Epithelial cell of proximal tubule (primary cell): ENCODE measurements around the gene TMEM165. TPM values are rescaled to one million over a fixed set of nuclear protein-coding genes. Genes with fewer than 3 reads are reported as not detected.
"Not testable (repeated sequence)": the region's sequence is repeated elsewhere in the genome, so short reads cannot be mapped to it uniquely, and the experiment has no call there.

Experiments
- DNase-seq: peaks from one replicate; pipeline ENCODE4 v3.0.0-alpha.2; 2011; ENCODE audit warnings: low read depth
- H3K4me3 ChIP-seq: 2 replicates; pipeline ENCODE4 v1.5.1; 2011; ENCODE audit warnings: low read depth, mild to moderate bottlenecking, low read length
- total RNA-seq: library from RNA; depleted of rRNA; stranded (reverse); fragments of >200 nt; gene quantifications from 2 replicates; pipeline ENCODE4 v1.2.3, GENCODE V29; 2015
- TF ChIP-seq, protein P1 (sequence below): conservative IDR thresholded peaks from 2 replicates; pipeline ENCODE4 v1.5.1; 2012; ENCODE audit warnings: low read depth, mild to moderate bottlenecking, low read length

TMEM165 gene, protein sequence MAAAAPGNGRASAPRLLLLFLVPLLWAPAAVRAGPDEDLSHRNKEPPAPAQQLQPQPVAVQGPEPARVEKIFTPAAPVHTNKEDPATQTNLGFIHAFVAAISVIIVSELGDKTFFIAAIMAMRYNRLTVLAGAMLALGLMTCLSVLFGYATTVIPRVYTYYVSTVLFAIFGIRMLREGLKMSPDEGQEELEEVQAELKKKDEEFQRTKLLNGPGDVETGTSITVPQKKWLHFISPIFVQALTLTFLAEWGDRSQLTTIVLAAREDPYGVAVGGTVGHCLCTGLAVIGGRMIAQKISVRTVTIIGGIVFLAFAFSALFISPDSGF
- total RNA-seq = 122 and 151 TPM in 2 replicates

DNA sequence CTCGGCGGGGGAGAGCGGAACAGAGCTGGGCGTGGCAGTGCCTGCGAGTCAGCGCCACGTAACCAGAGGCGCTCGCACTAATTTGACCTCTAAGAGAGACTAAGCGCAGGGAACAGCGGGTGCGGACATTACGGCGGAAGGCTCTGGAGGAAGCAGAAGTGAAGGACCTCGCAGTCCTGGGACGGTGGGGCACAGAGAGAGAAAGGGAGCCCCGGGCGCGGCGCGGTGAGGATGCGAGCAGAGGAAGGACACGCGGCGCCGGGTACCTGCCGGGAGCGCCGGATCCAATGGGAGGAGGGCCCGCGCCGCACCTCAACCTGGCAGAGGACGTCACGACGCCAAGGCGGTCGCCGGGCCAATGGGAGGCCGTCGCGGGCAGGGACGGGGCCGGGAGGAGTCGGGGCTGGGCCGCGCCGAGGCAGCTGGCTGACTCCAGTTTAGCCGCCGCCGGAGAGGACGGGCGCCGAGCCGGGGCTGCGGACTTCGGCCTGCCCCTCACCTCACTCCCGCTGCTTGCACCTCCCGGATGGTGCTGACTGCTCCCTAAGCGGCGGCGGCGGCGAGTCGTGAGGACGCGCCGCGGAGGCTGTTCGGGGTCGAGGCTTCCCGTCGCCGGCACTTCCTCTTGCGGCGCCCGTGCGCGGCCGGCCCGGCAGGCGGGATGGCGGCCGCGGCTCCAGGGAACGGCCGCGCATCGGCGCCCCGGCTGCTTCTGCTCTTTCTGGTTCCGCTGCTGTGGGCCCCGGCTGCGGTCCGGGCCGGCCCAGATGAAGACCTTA lies at the start of gene TMEM165:
Gene TMEM165 (plus strand): TSS at position 429 of the 779 bp plus-strand sequence. CDS start 233 bp downstream, at position 662.
- TF ChIP-seq, protein P1, sequence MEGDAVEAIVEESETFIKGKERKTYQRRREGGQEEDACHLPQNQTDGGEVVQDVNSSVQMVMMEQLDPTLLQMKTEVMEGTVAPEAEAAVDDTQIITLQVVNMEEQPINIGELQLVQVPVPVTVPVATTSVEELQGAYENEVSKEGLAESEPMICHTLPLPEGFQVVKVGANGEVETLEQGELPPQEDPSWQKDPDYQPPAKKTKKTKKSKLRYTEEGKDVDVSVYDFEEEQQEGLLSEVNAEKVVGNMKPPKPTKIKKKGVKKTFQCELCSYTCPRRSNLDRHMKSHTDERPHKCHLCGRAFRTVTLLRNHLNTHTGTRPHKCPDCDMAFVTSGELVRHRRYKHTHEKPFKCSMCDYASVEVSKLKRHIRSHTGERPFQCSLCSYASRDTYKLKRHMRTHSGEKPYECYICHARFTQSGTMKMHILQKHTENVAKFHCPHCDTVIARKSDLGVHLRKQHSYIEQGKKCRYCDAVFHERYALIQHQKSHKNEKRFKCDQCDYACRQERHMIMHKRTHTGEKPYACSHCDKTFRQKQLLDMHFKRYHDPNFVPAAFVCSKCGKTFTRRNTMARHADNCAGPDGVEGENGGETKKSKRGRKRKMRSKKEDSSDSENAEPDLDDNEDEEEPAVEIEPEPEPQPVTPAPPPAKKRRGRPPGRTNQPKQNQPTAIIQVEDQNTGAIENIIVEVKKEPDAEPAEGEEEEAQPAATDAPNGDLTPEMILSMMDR = no peak
- peak within 1 kb of the TSS; percentile 62 for H3K4me3 ChIP-seq
- no peak for DNase-seq

DNA sequence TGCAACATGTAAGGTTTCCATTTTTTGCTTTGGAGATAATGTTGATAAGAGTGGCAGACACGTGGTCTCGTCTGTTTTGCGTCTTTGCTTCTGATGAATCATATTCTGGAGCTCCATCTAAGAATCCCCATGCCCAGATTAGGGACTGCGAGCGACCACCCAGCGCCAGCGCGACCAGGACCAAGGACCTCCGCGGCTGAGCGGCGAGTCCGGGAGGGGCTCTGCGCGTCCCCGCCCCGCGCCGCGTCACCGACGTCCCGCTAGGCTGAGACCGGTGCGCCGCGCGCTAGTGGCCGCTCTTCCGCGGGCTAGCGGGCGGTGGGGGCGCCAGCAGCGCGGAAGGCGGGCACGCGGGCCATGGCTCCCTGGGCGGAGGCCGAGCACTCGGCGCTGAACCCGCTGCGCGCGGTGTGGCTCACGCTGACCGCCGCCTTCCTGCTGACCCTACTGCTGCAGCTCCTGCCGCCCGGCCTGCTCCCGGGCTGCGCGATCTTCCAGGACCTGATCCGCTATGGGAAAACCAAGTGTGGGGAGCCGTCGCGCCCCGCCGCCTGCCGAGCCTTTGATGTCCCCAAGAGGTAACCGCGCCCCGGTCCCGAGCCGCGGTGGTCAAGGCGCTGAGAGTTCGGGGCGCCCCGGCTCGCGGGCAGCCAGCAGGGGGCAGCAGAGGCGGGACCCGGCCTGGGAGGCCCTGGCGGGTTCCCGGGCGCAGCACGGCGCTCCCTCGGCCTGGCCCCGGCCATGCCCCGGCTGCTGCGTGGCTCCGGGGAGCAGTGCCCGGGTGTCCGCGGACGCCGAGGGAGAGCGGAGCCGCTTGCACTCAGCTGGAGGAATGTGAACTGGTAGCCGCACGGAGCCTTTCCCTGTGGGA lies 49.5 kb upstream of the TMEM165 start, which contains the start of gene SRD5A3:
Gene SRD5A3 (plus strand): TSS at position 263 of the 871 bp plus-strand sequence. CDS start 95 bp downstream, at position 358.
- DNase-seq = no peak
- peak within 1 kb of the TSS; percentile 67 for H3K4me3 ChIP-seq
- TF ChIP-seq, protein P1 = peak; percentile 79

DNA sequence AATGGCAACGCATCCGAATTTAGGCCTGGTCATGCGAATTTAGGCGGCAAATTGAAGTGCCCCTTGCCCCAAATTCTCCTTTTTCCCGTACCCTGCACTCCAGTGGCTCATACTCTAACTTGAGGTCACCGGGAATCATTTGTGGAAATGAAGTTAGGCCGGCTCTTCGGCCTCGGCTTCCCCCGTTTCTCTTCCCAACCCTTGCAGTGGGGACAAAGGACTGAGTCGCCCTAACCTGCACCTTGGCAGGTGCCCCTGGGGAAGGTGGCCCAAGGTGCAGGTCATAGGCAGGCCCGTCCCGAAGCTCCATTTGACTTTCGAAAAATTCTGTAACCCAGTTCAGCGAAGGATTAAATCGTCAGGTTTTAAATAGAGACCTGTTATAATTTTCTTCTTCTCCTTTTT lies 48.9 kb upstream of the TMEM165 start:
- TF ChIP-seq, protein P1 = no peak
- DNase-seq = no peak
- peak overlapping the region; percentile 67 for H3K4me3 ChIP-seq

DNA sequence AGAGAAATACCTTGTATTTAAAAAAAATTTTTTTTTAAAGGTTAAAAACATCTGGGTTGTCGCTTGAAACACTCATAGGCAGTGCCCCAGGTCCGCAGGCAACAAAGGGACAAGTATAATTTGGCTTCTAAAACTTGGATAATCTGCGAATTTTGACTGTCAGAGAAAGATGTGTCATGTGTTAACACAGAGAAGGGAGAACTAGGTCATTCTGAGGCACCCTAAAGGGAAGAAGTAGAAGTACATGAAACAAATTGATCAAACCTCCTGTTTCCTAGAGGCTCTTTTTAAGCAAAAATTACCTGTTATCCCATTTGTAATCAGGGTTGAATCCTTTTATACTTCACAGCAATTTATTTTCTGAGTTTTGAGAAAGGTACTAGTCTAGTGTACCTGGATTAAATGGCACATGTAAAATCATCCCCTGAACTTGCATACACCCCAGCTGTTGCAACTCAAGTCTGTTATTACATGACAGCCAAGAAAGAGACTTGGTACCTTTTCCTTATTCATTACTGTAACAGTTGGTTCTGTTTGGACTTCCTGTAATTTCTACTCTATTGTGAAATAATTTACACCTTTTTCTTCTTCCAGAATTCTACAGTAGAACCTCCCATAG lies 48.0 kb upstream of the TMEM165 start:
- no peak for DNase-seq
- TF ChIP-seq, protein P1 = no peak
- H3K4me3 ChIP-seq = no peak overlapping the region

DNA sequence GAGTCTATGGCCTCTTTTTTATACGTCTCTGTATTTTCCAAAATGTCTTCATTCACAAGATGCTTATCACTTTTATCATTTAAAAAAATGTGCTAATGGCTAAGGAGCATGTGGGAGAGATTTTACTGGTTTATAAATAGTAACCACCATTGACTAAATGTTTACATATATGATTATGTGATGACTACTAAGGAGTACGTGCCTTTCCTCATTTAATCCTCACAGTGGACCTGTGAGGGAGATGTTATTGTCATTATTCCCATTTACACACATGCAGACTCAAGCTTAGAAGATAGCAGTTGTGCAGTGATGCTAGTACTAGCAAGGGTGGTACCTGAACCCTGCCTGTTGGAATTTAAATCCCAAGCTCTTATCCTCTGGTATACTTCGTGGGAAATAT lies 47.3 kb upstream of the TMEM165 start:
- TF ChIP-seq, protein P1 = no peak
- DNase-seq = no peak
- H3K4me3 ChIP-seq = no peak overlapping the region

DNA sequence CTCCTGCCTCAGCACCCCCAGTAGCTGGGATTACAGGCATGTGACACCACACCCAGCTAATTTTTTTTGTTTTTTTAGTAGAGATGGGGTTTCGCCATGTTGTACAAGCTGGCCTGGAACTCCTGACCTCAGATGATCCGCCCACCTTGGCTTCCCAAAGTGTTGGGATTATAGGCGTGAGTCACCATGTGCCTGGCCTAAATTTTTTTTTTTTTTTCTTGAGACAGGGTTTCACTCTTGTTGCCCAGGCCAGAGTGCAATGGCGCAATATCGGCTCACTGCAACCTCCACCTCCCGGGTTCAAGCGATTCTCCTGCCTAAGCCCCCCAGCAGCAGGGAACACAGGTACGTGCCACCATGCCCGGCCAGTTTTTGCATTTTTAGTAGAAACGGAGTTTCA lies 44.9 kb upstream of the TMEM165 start:
- not testable (repeated sequence) for DNase-seq, H3K4me3 ChIP-seq
